Thymus (tissue), 11 donors: ENCODE results near the gene RAG2. TPM values are rescaled to one million over a fixed set of nuclear protein-coding genes. Genes with fewer than 3 reads are reported as not detected.
A peak's percentile ranks its signal among the peaks of the same experiment; 100 is the strongest.

ENCODE experiments used
- DNase-seq, 9 donors: peaks; one replicate each; pipeline ENCODE4 v3.0.0-alpha.2; 2013; ENCODE audit warnings: low spot score in 9 of 9, low read depth in 6 of 9, missing footprints in 1 of 9
- H3K27ac ChIP-seq, 2 donors: one replicate each; pipeline ENCODE4 v1.5.1; 2013; ENCODE audit warnings: control low read depth in 1 of 2, low read depth in 1 of 2, low read length in 1 of 2, mild to moderate bottlenecking in 1 of 2, moderate library complexity in 1 of 2
- H3K27me3 ChIP-seq, 2 donors: one replicate each; pipeline ENCODE4 v1.5.1; 2013; ENCODE audit warnings: low read length in 1 of 2; ENCODE audit not compliant: control insufficient read depth in 2 of 2, insufficient read depth in 1 of 2
- H3K36me3 ChIP-seq, 2 donors: one replicate each; pipeline ENCODE4 v1.5.1; 2013; ENCODE audit warnings: low read length in 1 of 2, mild to moderate bottlenecking in 1 of 2, moderate library complexity in 1 of 2; ENCODE audit not compliant: control insufficient read depth in 2 of 2, insufficient read depth in 2 of 2
- H3K4me1 ChIP-seq, 2 donors: one replicate each; pipeline ENCODE4 v1.5.1; 2013; ENCODE audit warnings: low read length in 2 of 2; ENCODE audit not compliant: control insufficient read depth in 2 of 2, insufficient read depth in 2 of 2
- H3K4me3 ChIP-seq, 2 donors: one replicate each; pipeline ENCODE4 v1.5.1; 2013; ENCODE audit warnings: low read length in 2 of 2, control low read depth in 1 of 2, mild to moderate bottlenecking in 1 of 2
- H3K9me3 ChIP-seq, 2 donors: one replicate each; pipeline ENCODE4 v1.5.1; 2013; ENCODE audit warnings: low read length in 1 of 2, mild to moderate bottlenecking in 1 of 2; ENCODE audit not compliant: control insufficient read depth in 2 of 2, insufficient read depth in 1 of 2
- WGBS: extraction: QIAGEN DNeasy Blood & Tissue Kit; methylation state at CpG from one replicate; pipeline ENCODE4 v1.1.7; 2013; 5-methylcytosine and 5-hydroxymethylcytosine counted together
- polyA plus RNA-seq: library from polyadenylated mRNA; stranded (reverse); fragments of 200-250 nt; gene quantifications from one replicate; pipeline ENCODE4 v1.2.3, GENCODE V29; 2013
- total RNA-seq: library from RNA; stranded (reverse); fragments of 120-200 nt; gene quantifications from one replicate; pipeline ENCODE4 v1.2.4, GENCODE V29; 2013
- donor health status: healthy.

The RAG2 gene
- total and polyA plus RNA-seq, 2 donors: 16.5 to 195 TPM

GRCh38 chr11:36608491-36609199 lies 10.6 kb upstream of the RAG2 start:
- DNase-seq: no peak
- Histone ChIP-seq H3K4me1 (peaks cover 28% of the 10 kb centered on the region in 2 donors), H3K27me3 (no peaks in the 10 kb centered on the region), H3K36me3 (no peaks in the 10 kb centered on the region), H3K4me3 (no peak overlapping the region), H3K9me3 (no peaks in the 10 kb centered on the region), H3K27ac (peak overlapping the region in 1 of 2 donors; percentile 0)
- 96% methylated on average over 1 of the region's 1 CpG for WGBS

- whole genome bisulfite sequencing: 66% methylated on average over 6 of the region's 6 CpGs
- no peak overlapping the region for H3K4me3 ChIP-seq
- peak in 1 of 9 donors; percentile 51 for DNase-seq
- H3K36me3 ChIP-seq: no peaks in the 10 kb centered on the region
- no peaks in the 10 kb centered on the region for H3K9me3 ChIP-seq
- peaks cover 31 to 34% of the 10 kb centered on the region in 2 donors for H3K4me1 ChIP-seq
- H3K27me3 ChIP-seq: no peaks in the 10 kb centered on the region
- H3K27ac ChIP-seq: peak overlapping the region in 1 of 2 donors; percentile 71
These were observed 7.5 kb upstream of the RAG2 start for GRCh38 chr11:36605221-36606216.

- Histone ChIP-seq H3K4me3 (peak overlapping the region; percentile 17 to 25), H3K27ac (peak overlapping the region in 1 of 2 donors; percentile 90), H3K9me3 (no peaks in the 10 kb centered on the region), H3K4me1 (peaks cover 19 to 35% of the 10 kb centered on the region in 2 donors), H3K36me3 (no peaks in the 10 kb centered on the region), H3K27me3 (no peaks in the 10 kb centered on the region)
- peak in 3 of 9 donors; percentile 70 to 89 (median 74) for DNase-seq
These were observed 4.1 kb upstream of the RAG2 start for GRCh38 chr11:36602135-36602534.

GRCh38 chr11:36601155-36601554 lies 3.1 kb upstream of the RAG2 start:
- WGBS: 14% methylated on average over 2 of the region's 2 CpGs

GRCh38 chr11:36600180-36600579 lies 2.1 kb upstream of the RAG2 start:
- peak overlapping the region in 1 of 2 donors; percentile 90 for H3K27ac ChIP-seq
- H3K27me3 ChIP-seq: no peaks in the 10 kb centered on the region
- peak in 1 of 9 donors; percentile 64 for DNase-seq
- no peaks in the 10 kb centered on the region for H3K9me3 ChIP-seq
- H3K4me3 ChIP-seq: peak overlapping the region; percentile 28 to 33
- H3K4me1 ChIP-seq: peaks cover 17 to 26% of the 10 kb centered on the region in 2 donors
- H3K36me3 ChIP-seq: no peaks in the 10 kb centered on the region
- WGBS: 86% methylated on average over 7 of the region's 7 CpGs

More at GRCh38 chr11:36601155-36601554, 3.1 kb upstream of the RAG2 start:
- H3K4me1 ChIP-seq: peaks cover 19 to 33% of the 10 kb centered on the region in 2 donors
- peak overlapping the region in 1 of 2 donors; percentile 90 for H3K27ac ChIP-seq
- H3K36me3 ChIP-seq: no peaks in the 10 kb centered on the region
- H3K4me3 ChIP-seq: peak overlapping the region; percentile 17 to 33
- peak in 1 of 9 donors; percentile 60 for DNase-seq
- H3K9me3 ChIP-seq: no peaks in the 10 kb centered on the region
- H3K27me3 ChIP-seq: no peaks in the 10 kb centered on the region

- DNase-seq: no peak
- peaks cover 4 to 28% of the 10 kb centered on the region in 2 donors for H3K4me1 ChIP-seq
- peak overlapping the region; percentile 75 to 94 for H3K4me3 ChIP-seq
- H3K36me3 ChIP-seq: peaks cover 10 to 27% of the 10 kb centered on the region in 2 donors
- H3K27ac ChIP-seq: peak overlapping the region; percentile 81 to 98
- no peaks in the 10 kb centered on the region for H3K9me3 ChIP-seq
- H3K27me3 ChIP-seq: no peaks in the 10 kb centered on the region
These were observed 1.2 kb downstream of the RAG2 start for GRCh38 chr11:36596880-36597279.

GRCh38 chr11:36594316-36594989 lies 3.6 kb downstream of the RAG2 start, which contains the start of gene IFTAP:
IFTAP (plus strand) TSS chr11:36594502; CDS start chr11:36610104, 15,602 bp downstream.
- peak in 1 of 9 donors; percentile 79 for DNase-seq

GRCh38 chr11:36591433-36591832 lies 6.6 kb downstream of the RAG2 start:
- Histone ChIP-seq H3K4me3 (peak overlapping the region; percentile 29 to 75), H3K27ac (peak overlapping the region in 1 of 2 donors; percentile 98), H3K36me3 (peaks cover 13 to 35% of the 10 kb centered on the region in 2 donors), H3K9me3 (no peaks in the 10 kb centered on the region), H3K27me3 (no peaks in the 10 kb centered on the region), H3K4me1 (peaks cover 6 to 26% of the 10 kb centered on the region in 2 donors)
- DNase-seq: no peak
- WGBS: 96% methylated on average over 1 of the region's 1 CpG

More at GRCh38 chr11:36594316-36594989, 3.6 kb downstream of the RAG2 start, which contains the start of gene IFTAP:
- Histone ChIP-seq H3K36me3 (peaks cover 10 to 32% of the 10 kb centered on the region in 2 donors), H3K27ac (peak within 1 kb of the TSS; percentile 90 to 98), H3K9me3 (no peaks in the 10 kb centered on the region), H3K4me1 (peaks cover 0 to 18% of the 10 kb centered on the region in 2 donors), H3K4me3 (peak within 1 kb of the TSS; percentile 75 to 94), H3K27me3 (no peaks in the 10 kb centered on the region)
- WGBS: 3% methylated on average over 29 of the region's 29 CpGs
